ENCODE measurements around the gene SIN3A. TPM values are rescaled to one million over a fixed set of nuclear protein-coding genes. Genes with fewer than 3 reads are reported as not detected.

Gene SIN3A
- total RNA-seq, 2 donors from 2014 or later: 51.0 to 98.6 TPM

- H3K36me3 ChIP-seq: peaks cover 0 to 6% of the 10 kb centered on the region in 2 donors
- H3K4me3 ChIP-seq: peak overlapping the region; percentile 74 to 83
- no peak for DNase-seq (ENCODE audit: low spot score)
- peak overlapping the region; percentile 94 to 95 for H3K27ac ChIP-seq
- TF ChIP-seq POLR2AphosphoS5 (IDR thresholded peaks at IDR 0.05): no peak
- no peak for TF ChIP-seq POLR2A (IDR thresholded peaks at IDR 0.05)
- TF ChIP-seq, protein P1, sequence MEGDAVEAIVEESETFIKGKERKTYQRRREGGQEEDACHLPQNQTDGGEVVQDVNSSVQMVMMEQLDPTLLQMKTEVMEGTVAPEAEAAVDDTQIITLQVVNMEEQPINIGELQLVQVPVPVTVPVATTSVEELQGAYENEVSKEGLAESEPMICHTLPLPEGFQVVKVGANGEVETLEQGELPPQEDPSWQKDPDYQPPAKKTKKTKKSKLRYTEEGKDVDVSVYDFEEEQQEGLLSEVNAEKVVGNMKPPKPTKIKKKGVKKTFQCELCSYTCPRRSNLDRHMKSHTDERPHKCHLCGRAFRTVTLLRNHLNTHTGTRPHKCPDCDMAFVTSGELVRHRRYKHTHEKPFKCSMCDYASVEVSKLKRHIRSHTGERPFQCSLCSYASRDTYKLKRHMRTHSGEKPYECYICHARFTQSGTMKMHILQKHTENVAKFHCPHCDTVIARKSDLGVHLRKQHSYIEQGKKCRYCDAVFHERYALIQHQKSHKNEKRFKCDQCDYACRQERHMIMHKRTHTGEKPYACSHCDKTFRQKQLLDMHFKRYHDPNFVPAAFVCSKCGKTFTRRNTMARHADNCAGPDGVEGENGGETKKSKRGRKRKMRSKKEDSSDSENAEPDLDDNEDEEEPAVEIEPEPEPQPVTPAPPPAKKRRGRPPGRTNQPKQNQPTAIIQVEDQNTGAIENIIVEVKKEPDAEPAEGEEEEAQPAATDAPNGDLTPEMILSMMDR (IDR thresholded peaks at IDR 0.05): no peak
- H3K4me1 ChIP-seq (replicated peaks): peaks cover 4% of the 10 kb centered on the region
- intact Hi-C loops (cut with DNase I): loop anchor here (1.0 to 5.0 kb wide), 3 partner anchors 82 to 269 kb away; partner anchors contain the start of gene SIN3A
- H3K9me3 ChIP-seq: no peaks in the 10 kb centered on the region
- WGBS: 4% methylated on average over 23 of the region's 23 CpGs
- no peaks in the 10 kb centered on the region for H3K27me3 ChIP-seq (replicated peaks; ENCODE audit: insufficient read depth)
Measured at GRCh38 chr15:75368689-75369239, 82.7 kb downstream of the SIN3A start.

GRCh38 chr15:75367913-75368688 lies 83.4 kb downstream of the SIN3A start, which contains the start of gene MAN2C1:
MAN2C1 (minus strand) TSS chr15:75368607; CDS start chr15:75368583, 24 bp downstream.
- H3K36me3 ChIP-seq: peaks cover 0 to 6% of the 10 kb centered on the region in 2 donors
- TF ChIP-seq, protein P1 (IDR thresholded peaks at IDR 0.05): peak; percentile 74 to 93 (median 91)
- TF ChIP-seq POLR2AphosphoS5 (IDR thresholded peaks at IDR 0.05) (peak; percentile 92), POLR2A (IDR thresholded peaks at IDR 0.05) (peak; percentile 87)
- intact Hi-C loops (cut with DNase I): loop anchor here (1.0 to 5.0 kb wide), 3 partner anchors 83 to 269 kb away; partner anchors contain the start of gene SIN3A

GRCh38 chr15:75367406-75367912 lies 84.0 kb downstream of the SIN3A start:
- Histone ChIP-seq H3K27me3 (replicated peaks; ENCODE audit: insufficient read depth) (no peaks in the 10 kb centered on the region), H3K27ac (peak overlapping the region; percentile 94 to 95), H3K9me3 (no peaks in the 10 kb centered on the region), H3K4me1 (replicated peaks) (peaks cover 4% of the 10 kb centered on the region), H3K4me3 (peak overlapping the region; percentile 74 to 83), H3K36me3 (peaks cover 0 to 6% of the 10 kb centered on the region in 2 donors)
- intact Hi-C loops (cut with DNase I): loop anchor here (5.0 kb wide), 1 partner anchor 270 kb away; no protein-coding TSS in a partner anchor
- DNase-seq (ENCODE audit: low spot score): no peak
- TF ChIP-seq POLR2AphosphoS5 (IDR thresholded peaks at IDR 0.05) (no peak), POLR2A (IDR thresholded peaks at IDR 0.05) (no peak)
- TF ChIP-seq, protein P1 (IDR thresholded peaks at IDR 0.05): no peak
- 35% methylated on average over 7 of the region's 7 CpGs for WGBS

More at GRCh38 chr15:75367913-75368688, 83.4 kb downstream of the SIN3A start, which contains the start of gene MAN2C1:
- Histone ChIP-seq H3K4me3 (peak within 1 kb of the TSS; percentile 74 to 83), H3K4me1 (replicated peaks) (peaks cover 4% of the 10 kb centered on the region), H3K27ac (peak within 1 kb of the TSS; percentile 94 to 95), H3K27me3 (replicated peaks; ENCODE audit: insufficient read depth) (no peaks in the 10 kb centered on the region), H3K9me3 (no peaks in the 10 kb centered on the region)
- DNase-seq (ENCODE audit: low spot score): peak; percentile 97
- 0% methylated on average over 41 of the region's 67 CpGs for WGBS

DNA sequence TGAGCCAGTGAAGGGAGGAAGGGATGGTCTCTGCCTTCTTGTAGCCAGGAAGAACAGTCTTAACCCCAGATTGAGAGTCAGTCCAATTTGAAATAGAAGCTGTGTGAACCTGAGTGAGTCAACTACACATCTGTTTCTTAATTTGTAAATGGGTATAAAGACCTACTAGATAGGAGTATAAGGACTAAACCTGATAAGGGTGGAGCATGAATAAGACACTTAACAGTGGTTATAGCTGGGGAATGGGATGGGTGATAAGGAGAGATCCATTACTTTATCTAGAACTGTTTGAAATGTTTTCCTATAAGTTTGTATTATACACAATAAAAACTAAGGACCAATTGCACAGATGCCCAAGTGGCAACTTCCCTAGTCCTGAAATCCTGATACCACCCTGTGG lies 84.5 kb downstream of the SIN3A start:
- H3K4me3 ChIP-seq: no peak overlapping the region
- H3K4me1 ChIP-seq (replicated peaks): peaks cover 4% of the 10 kb centered on the region

More for the DNA sequence above, 84.5 kb downstream of the SIN3A start:
- H3K27me3 ChIP-seq (replicated peaks; ENCODE audit: insufficient read depth): no peaks in the 10 kb centered on the region
- H3K36me3 ChIP-seq: peaks cover 0 to 6% of the 10 kb centered on the region in 2 donors
- no peak overlapping the region for H3K27ac ChIP-seq
- DNase-seq (ENCODE audit: low spot score): no peak
- intact Hi-C loops (cut with DNase I): loop anchor here (5.0 kb wide), 1 partner anchor 270 kb away; no protein-coding TSS in a partner anchor
- no peaks in the 10 kb centered on the region for H3K9me3 ChIP-seq
- TF ChIP-seq POLR2AphosphoS5 (IDR thresholded peaks at IDR 0.05): no peak
- TF ChIP-seq, protein P1 (IDR thresholded peaks at IDR 0.05): no peak
- TF ChIP-seq POLR2A (IDR thresholded peaks at IDR 0.05): no peak

Measured in prostate gland (tissue), 2 donors.